Natural killer cell (primary cell): Measurements from ENCODE around the gene ADAM19. TPM values are rescaled to one million over a fixed set of nuclear protein-coding genes. Genes with fewer than 3 reads are reported as not detected.

Experiments
- ATAC-seq, 3 donors: fragments of 150-1000 bp in 2 of 3; fragments of 200-7000 bp in 1 of 3; cut with Tn5 transposase; 1 replicate in 1 of 3; 2 replicates in 2 of 3; pipeline ENCODE4 v1.10.0; 2021; ENCODE audit warnings: mild to moderate bottlenecking in 2 of 3, moderate library complexity in 2 of 3
- DNase-seq, 2 donors: peaks; one replicate each; pipeline versions ENCODE4 v3.0.0 to v3.0.0-alpha.2; 2013 to 2021; ENCODE audit warnings: mixed read lengths in 1 of 2
- H3K27ac ChIP-seq: one replicate; pipeline ENCODE4 v1.5.1; 2013; ENCODE audit warnings: mild to moderate bottlenecking, low read length
- H3K27me3 ChIP-seq: one replicate; pipeline ENCODE4 v1.6.1; 2013; ENCODE audit warnings: low read length; ENCODE audit not compliant: control insufficient read depth, insufficient read depth
- H3K36me3 ChIP-seq: one replicate; pipeline ENCODE4 v1.6.1; 2013; ENCODE audit warnings: low read length; ENCODE audit not compliant: control insufficient read depth, insufficient read depth
- H3K4me1 ChIP-seq: one replicate; pipeline ENCODE4 v1.6.1; 2013; ENCODE audit warnings: low read length; ENCODE audit not compliant: control insufficient read depth, insufficient read depth
- H3K4me3 ChIP-seq: one replicate; pipeline ENCODE4 v1.5.1; 2013; ENCODE audit warnings: low read length
- H3K9me3 ChIP-seq: one replicate; pipeline ENCODE4 v1.6.1; 2013; ENCODE audit warnings: low read length; ENCODE audit not compliant: control insufficient read depth, insufficient read depth
- H3K27ac Mint-ChIP-seq, 2 donors: one replicate each; pipeline ENCODE4 v1.8.0; 2022; ENCODE audit warnings: mild to moderate bottlenecking in 2 of 2, mixed read lengths in 2 of 2, moderate library complexity in 1 of 2
- H3K27me3 Mint-ChIP-seq, 2 donors: one replicate each; pipeline ENCODE4 v1.8.0; 2022; ENCODE audit warnings: low read depth in 2 of 2, mixed read lengths in 2 of 2
- H3K36me3 Mint-ChIP-seq: one replicate; pipeline ENCODE4 v1.8.0; 2022; ENCODE audit warnings: mixed read lengths
- H3K4me1 Mint-ChIP-seq, 2 donors: one replicate each; pipeline ENCODE4 v1.8.0; 2022; ENCODE audit warnings: mixed read lengths in 2 of 2
- H3K4me3 Mint-ChIP-seq: one replicate; pipeline ENCODE4 v1.8.0; 2022; ENCODE audit warnings: mild to moderate bottlenecking, moderate library complexity, mixed read lengths
- H3K9me3 Mint-ChIP-seq, 2 donors: one replicate each; pipeline ENCODE4 v1.8.0; 2022; ENCODE audit warnings: mixed read lengths in 2 of 2
- CTCF ChIP-seq: fragments of 200-600 bp; IDR thresholded peaks from one replicate; pipeline ENCODE4 v1.8.0; 2022; ENCODE audit warnings: antibody characterized with exemption
- WGBS: methylation state at CpG from one replicate; pipeline ENCODE4 v1.1.7; 2013; ENCODE audit warnings: missing lambda C conversion rate; ENCODE audit not compliant: insufficient coverage; 5-methylcytosine and 5-hydroxymethylcytosine counted together
- intact Hi-C: fragments of 100-400 bp; cut with micrococcal nuclease; formaldehyde crosslinking; loops from one replicate; pipeline ENCODE4 v1.14.2; 2022
- total RNA-seq, 4 donors: library from RNA; stranded (reverse); fragments of 120-200 nt in 1 of 4; gene quantifications; one replicate each; pipeline versions ENCODE4 v1.2.3 to v1.2.4, GENCODE V29; 2013 to 2022

ADAM19 gene
- total RNA-seq, 3 donors from 2014 or later (not counting 1 experiment from before 2014, with no cell fraction given) = 1.2 to 28.0 (median 4.7) TPM

DNA sequence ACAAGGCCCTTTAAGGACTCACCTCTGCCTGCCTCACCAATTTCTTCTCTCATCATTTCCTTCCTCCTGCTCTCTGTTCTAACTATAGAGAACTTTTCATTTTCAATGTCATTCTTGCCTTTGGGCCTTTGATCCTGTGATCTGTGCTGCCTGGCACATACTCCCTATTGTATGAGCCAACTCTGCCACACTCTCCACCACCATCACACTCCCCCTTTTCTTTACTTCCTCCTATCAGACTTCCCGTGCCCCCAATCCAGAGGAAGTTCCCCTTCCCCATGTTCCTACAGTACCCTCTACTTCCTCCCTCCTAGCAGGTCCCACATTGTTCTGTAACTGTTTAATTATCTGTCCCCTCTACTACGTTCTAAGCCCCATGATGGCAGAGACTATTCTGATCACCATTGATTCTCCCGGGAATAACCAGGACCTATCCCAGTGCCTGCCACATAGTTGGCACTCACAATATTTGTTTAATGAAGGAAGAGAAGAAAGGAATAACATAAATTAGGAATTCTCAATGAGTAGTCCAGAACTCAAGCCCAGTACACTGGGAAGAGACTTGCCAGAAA lies 27.5 kb downstream of the ADAM19 start:
- H3K9me3 ChIP-seq = no peaks in the 10 kb centered on the region
- no peak overlapping the region for H3K4me3 ChIP-seq
- no peak for TF ChIP-seq CTCF
- intact Hi-C loops = no loop called here
- Mint-ChIP-seq H3K4me1 (peaks cover 0 to 6% of the 10 kb centered on the region in 2 donors), H3K9me3 (no peaks in the 10 kb centered on the region), H3K27me3 (peaks cover 6 to 18% of the 10 kb centered on the region in 2 donors), H3K27ac (no peak overlapping the region), H3K36me3 (no peaks in the 10 kb centered on the region), H3K4me3 (no peak overlapping the region)
- H3K27ac ChIP-seq = no peak overlapping the region
- DNase-seq = no peak
- no peaks in the 10 kb centered on the region for H3K36me3 ChIP-seq
- no peak for ATAC-seq
- no peaks in the 10 kb centered on the region for H3K27me3 ChIP-seq
- WGBS = 74% methylated on average over 3 of the region's 3 CpGs
- H3K4me1 ChIP-seq = peaks cover 20% of the 10 kb centered on the region

DNA sequence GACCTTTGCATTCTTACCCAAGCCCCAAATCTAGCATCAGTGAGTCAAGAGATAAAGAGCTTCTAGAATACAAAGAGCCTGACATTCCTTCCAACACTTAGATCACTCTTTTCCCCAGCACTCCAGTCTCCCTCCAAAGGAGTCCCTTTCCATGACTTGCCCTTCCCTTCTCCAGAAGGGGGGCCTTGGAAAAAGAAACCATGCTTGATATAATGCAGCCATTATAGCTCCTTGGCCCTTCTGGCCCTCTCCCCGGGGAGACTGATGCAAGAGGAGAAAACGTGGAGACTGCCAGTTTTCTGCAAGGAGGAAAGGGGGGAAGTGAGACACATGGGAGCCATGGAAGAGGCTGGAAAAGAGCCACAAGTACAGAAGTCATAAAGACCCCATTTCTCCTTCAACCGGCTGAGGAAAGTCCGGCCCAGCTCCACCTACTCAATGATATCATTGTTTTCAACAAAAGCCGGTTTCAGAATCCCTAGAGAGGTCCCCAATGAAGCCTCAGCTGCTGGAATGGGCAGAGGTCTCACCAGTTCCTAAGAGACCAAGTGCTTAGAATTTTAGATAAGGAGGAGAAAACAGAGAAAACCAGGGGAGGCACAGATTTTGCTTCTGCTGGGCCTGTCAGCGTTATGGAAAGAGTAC lies 29.0 kb downstream of the ADAM19 start:
- ATAC-seq (no peak), DNase-seq (no peak)
- no peaks in the 10 kb centered on the region for H3K36me3 Mint-ChIP-seq
- no peaks in the 10 kb centered on the region for H3K9me3 ChIP-seq
- no peaks in the 10 kb centered on the region for H3K27me3 ChIP-seq
- H3K27me3 Mint-ChIP-seq = peaks cover 6 to 14% of the 10 kb centered on the region in 2 donors
- 93% methylated on average over 6 of the region's 6 CpGs for WGBS
- H3K4me3 Mint-ChIP-seq = no peak overlapping the region
- no peak overlapping the region for H3K27ac Mint-ChIP-seq
- peaks cover 20% of the 10 kb centered on the region for H3K4me1 ChIP-seq
- no peak overlapping the region for H3K4me3 ChIP-seq
- H3K4me1 Mint-ChIP-seq = peaks cover 0 to 6% of the 10 kb centered on the region in 2 donors
- no peak overlapping the region for H3K27ac ChIP-seq
- intact Hi-C loops = no loop called here
- no peak for TF ChIP-seq CTCF
- H3K9me3 Mint-ChIP-seq = no peaks in the 10 kb centered on the region
- no peaks in the 10 kb centered on the region for H3K36me3 ChIP-seq

DNA sequence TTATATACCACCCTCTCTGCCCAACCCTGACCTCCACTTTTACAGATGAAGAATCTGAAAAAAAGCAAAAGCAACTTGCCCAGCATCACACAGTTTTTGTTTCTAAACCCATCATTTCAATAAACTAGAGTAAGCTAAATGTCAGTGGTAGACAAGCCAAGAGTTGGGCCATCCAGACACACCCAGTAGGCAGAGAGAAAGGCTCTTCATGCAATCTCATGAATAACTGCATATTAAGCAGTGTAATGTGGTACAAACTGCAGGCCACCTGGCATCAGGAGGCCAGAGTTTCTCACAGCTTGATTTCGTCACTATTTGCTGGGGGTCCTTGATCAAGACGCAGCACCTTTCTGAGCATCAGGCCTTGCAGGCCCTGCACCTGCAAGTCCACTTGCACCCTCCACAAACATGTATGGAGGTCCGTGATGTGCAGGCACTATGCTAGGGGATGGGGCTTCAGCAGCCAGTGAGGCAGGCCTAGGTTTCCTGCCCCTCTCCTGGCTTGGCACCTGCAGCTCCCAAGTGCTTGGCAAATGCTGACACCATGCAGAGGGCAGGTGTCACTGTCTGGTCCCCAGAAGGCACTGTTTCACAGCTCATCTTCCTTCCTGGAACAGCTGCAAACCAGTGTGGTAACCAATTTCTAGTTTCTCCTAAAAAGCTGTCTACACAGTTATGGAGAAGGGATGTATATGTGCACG lies 29.8 kb downstream of the ADAM19 start:
- Histone ChIP-seq H3K36me3 (no peaks in the 10 kb centered on the region), H3K27me3 (no peaks in the 10 kb centered on the region), H3K27ac (no peak overlapping the region), H3K4me1 (peaks cover 26% of the 10 kb centered on the region), H3K9me3 (no peaks in the 10 kb centered on the region), H3K4me3 (no peak overlapping the region)
- H3K27ac Mint-ChIP-seq = no peak overlapping the region
- H3K9me3 Mint-ChIP-seq = no peaks in the 10 kb centered on the region
- TF ChIP-seq CTCF = no peak
- H3K36me3 Mint-ChIP-seq = no peaks in the 10 kb centered on the region
- no peak for DNase-seq
- intact Hi-C loops = no loop called here
- 96% methylated on average over 4 of the region's 4 CpGs for WGBS
- no peak overlapping the region for H3K4me3 Mint-ChIP-seq
- no peak for ATAC-seq
- H3K27me3 Mint-ChIP-seq = peaks cover 3 to 5% of the 10 kb centered on the region in 2 donors
- H3K4me1 Mint-ChIP-seq = peaks cover 0 to 6% of the 10 kb centered on the region in 2 donors
